ENCODE data around the gene MAN1C1. TPM values are rescaled to one million over a fixed set of nuclear protein-coding genes. Genes with fewer than 3 reads are reported as not detected.

MAN1C1 gene
- total and polyA plus RNA-seq, 2 donors (not counting 1 experiment from before 2014, with no cell fraction given): 17.7 to 51.4 TPM

DNA sequence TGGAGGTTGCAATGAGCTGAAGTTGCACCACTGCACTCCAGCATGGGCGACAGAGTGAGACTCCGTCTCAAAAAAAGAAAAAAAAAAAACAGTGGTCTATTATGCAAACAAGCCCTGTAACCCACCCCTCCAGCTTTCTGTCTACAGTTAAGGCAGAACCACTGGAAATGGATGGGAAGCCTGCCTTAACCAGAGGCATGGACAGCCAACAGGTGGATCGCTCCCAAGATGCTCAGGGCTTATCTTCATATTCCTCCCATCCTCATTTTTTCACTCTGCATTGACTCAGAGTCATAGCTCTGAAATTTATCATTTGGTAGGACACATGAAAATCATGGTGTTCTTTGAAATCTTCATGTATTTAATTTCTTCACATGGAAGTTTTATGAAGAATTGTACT lies 211.9 kb downstream of the MAN1C1 start:
- DNase-seq (ENCODE audit: low read depth in 2 of 2): no peak
- no peak for TF ChIP-seq EZH2 (IDR thresholded peaks at IDR 0.05; ENCODE audit: low read length, missing control alignments)
- TF ChIP-seq, protein P1, sequence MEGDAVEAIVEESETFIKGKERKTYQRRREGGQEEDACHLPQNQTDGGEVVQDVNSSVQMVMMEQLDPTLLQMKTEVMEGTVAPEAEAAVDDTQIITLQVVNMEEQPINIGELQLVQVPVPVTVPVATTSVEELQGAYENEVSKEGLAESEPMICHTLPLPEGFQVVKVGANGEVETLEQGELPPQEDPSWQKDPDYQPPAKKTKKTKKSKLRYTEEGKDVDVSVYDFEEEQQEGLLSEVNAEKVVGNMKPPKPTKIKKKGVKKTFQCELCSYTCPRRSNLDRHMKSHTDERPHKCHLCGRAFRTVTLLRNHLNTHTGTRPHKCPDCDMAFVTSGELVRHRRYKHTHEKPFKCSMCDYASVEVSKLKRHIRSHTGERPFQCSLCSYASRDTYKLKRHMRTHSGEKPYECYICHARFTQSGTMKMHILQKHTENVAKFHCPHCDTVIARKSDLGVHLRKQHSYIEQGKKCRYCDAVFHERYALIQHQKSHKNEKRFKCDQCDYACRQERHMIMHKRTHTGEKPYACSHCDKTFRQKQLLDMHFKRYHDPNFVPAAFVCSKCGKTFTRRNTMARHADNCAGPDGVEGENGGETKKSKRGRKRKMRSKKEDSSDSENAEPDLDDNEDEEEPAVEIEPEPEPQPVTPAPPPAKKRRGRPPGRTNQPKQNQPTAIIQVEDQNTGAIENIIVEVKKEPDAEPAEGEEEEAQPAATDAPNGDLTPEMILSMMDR (conservative IDR thresholded peaks at IDR 0.05 in 1 of 2, IDR thresholded peaks at IDR 0.05 in 1 of 2; ENCODE audit: low read depth in 1 of 2, low read length in 2 of 2): no peak
- no peak overlapping the region for H3K9ac ChIP-seq (ENCODE audit: insufficient read depth, low read length)
- no peaks in the 10 kb centered on the region for H3K27me3 ChIP-seq (ENCODE audit: control insufficient read depth, insufficient read depth, low read length)
- no peaks in the 10 kb centered on the region for H4K20me1 ChIP-seq (ENCODE audit: control insufficient read depth, extremely low read depth, insufficient read depth, low read length)
- no peaks in the 10 kb centered on the region for H3K4me1 ChIP-seq (ENCODE audit: control insufficient read depth, extremely low read depth, insufficient read depth, low read length)
- no peaks in the 10 kb centered on the region for H3K9me3 ChIP-seq (ENCODE audit: control insufficient read depth, insufficient read depth, low read depth, low read length)
- H2AFZ ChIP-seq (ENCODE audit: low read length): no peak overlapping the region
- peaks cover under 1% of the 10 kb centered on the region for H3K79me2 ChIP-seq (ENCODE audit: control insufficient read depth, insufficient read depth, low read length)
- no peak overlapping the region for H3K4me2 ChIP-seq (ENCODE audit: extremely low read depth, insufficient read depth, low read length)
- no peak overlapping the region for H3K27ac ChIP-seq (ENCODE audit: insufficient read depth, low read length)
- H3K36me3 ChIP-seq (ENCODE audit: control insufficient read depth, insufficient read depth, low read length): peaks cover 23% of the 10 kb centered on the region
- H3K4me3 ChIP-seq (replicated peaks in 1 of 4; ENCODE audit: control extremely low read depth in 1 of 4, insufficient read depth in 1 of 4, low read depth in 3 of 4, low read length in 4 of 4): no peak overlapping the region

DNA sequence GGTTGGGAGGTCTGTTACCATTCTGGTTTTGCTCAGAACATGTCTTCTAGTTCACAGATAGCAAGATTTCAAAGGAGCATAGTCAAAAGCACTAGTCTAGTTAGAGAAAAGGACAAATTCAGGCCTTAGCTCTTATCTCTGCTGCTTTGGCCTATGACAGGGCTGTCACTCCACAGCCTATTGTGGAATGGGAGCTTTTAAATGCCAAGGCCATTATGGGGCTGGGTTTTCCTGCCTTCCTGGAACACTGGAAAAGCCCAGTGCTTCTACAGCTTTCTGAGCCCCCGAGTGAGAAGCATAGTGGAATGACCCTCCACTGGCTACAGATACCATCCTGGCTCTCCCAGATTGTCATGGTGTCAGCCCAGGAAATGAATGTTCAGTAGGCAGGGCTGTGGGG lies 212.5 kb downstream of the MAN1C1 start:
- no peaks in the 10 kb centered on the region for H3K9me3 ChIP-seq (ENCODE audit: control insufficient read depth, insufficient read depth, low read depth, low read length)
- DNase-seq (ENCODE audit: low read depth in 2 of 2): no peak
- H3K4me2 ChIP-seq (ENCODE audit: extremely low read depth, insufficient read depth, low read length): no peak overlapping the region
- no peak overlapping the region for H3K9ac ChIP-seq (ENCODE audit: insufficient read depth, low read length)
- H3K4me3 ChIP-seq (replicated peaks in 1 of 4; ENCODE audit: control extremely low read depth in 1 of 4, insufficient read depth in 1 of 4, low read depth in 3 of 4, low read length in 4 of 4): no peak overlapping the region
- no peaks in the 10 kb centered on the region for H4K20me1 ChIP-seq (ENCODE audit: control insufficient read depth, extremely low read depth, insufficient read depth, low read length)
- no peaks in the 10 kb centered on the region for H3K4me1 ChIP-seq (ENCODE audit: control insufficient read depth, extremely low read depth, insufficient read depth, low read length)
- no peaks in the 10 kb centered on the region for H3K27me3 ChIP-seq (ENCODE audit: control insufficient read depth, insufficient read depth, low read length)
- no peak overlapping the region for H3K27ac ChIP-seq (ENCODE audit: insufficient read depth, low read length)
- no peak overlapping the region for H2AFZ ChIP-seq (ENCODE audit: low read length)
- H3K79me2 ChIP-seq (ENCODE audit: control insufficient read depth, insufficient read depth, low read length): no peaks in the 10 kb centered on the region
- peaks cover 24% of the 10 kb centered on the region for H3K36me3 ChIP-seq (ENCODE audit: control insufficient read depth, insufficient read depth, low read length)
- TF ChIP-seq, protein P1 (conservative IDR thresholded peaks at IDR 0.05 in 1 of 2, IDR thresholded peaks at IDR 0.05 in 1 of 2; ENCODE audit: low read depth in 1 of 2, low read length in 2 of 2): no peak
- TF ChIP-seq EZH2 (IDR thresholded peaks at IDR 0.05; ENCODE audit: low read length, missing control alignments): no peak

DNA sequence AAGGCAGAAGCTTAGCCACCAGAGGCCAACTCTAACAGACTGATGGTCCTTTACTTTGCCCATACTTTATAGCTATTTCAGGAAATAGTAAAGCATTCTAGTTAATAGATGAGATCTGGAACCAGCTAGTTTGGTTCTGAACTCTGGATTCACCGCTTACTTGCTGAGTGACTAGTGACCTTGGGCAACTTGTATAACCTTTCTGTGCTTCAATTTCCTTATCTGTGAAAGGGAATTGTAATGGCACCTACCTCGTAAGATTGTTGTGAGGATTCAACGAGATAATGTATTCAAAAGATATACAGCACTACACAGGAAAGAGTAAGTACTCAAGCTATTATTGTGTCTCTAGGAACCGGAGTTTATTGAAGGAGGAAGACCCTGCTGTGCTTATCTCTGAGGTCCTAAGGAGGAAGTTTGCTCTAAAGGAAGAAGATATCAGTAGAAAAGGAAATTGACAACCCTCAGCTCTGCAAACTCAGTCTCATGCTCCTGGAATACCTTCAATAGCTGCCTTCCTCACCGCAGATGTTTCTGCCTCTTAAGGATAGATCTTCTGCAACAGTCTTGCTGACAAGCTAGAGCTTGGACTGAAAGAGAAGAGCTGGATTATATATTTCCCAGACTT lies 215.1 kb downstream of the MAN1C1 start:
- no peaks in the 10 kb centered on the region for H3K27me3 ChIP-seq (ENCODE audit: control insufficient read depth, insufficient read depth, low read length)
- TF ChIP-seq, protein P1 (conservative IDR thresholded peaks at IDR 0.05 in 1 of 2, IDR thresholded peaks at IDR 0.05 in 1 of 2; ENCODE audit: low read depth in 1 of 2, low read length in 2 of 2): no peak
- TF ChIP-seq EZH2 (IDR thresholded peaks at IDR 0.05; ENCODE audit: low read length, missing control alignments): no peak
- no peak overlapping the region for H3K27ac ChIP-seq (ENCODE audit: insufficient read depth, low read length)
- H3K4me3 ChIP-seq (replicated peaks in 1 of 4; ENCODE audit: control extremely low read depth in 1 of 4, insufficient read depth in 1 of 4, low read depth in 3 of 4, low read length in 4 of 4): no peak overlapping the region
- no peaks in the 10 kb centered on the region for H3K79me2 ChIP-seq (ENCODE audit: control insufficient read depth, insufficient read depth, low read length)
- H3K36me3 ChIP-seq (ENCODE audit: control insufficient read depth, insufficient read depth, low read length): peaks cover 21% of the 10 kb centered on the region
- H4K20me1 ChIP-seq (ENCODE audit: control insufficient read depth, extremely low read depth, insufficient read depth, low read length): no peaks in the 10 kb centered on the region
- no peak overlapping the region for H2AFZ ChIP-seq (ENCODE audit: low read length)
- DNase-seq (ENCODE audit: low read depth in 2 of 2): no peak
- H3K4me1 ChIP-seq (ENCODE audit: control insufficient read depth, extremely low read depth, insufficient read depth, low read length): no peaks in the 10 kb centered on the region
- no peak overlapping the region for H3K9ac ChIP-seq (ENCODE audit: insufficient read depth, low read length)
- no peaks in the 10 kb centered on the region for H3K9me3 ChIP-seq (ENCODE audit: control insufficient read depth, insufficient read depth, low read depth, low read length)
- H3K4me2 ChIP-seq (ENCODE audit: extremely low read depth, insufficient read depth, low read length): no peak overlapping the region

All from fibroblast of lung (primary cell).